Smooth muscle cell (in vitro differentiated cells): Measurements from ENCODE around the gene JAZF1. TPM values are rescaled to one million over a fixed set of nuclear protein-coding genes. Genes with fewer than 3 reads are reported as not detected.

ENCODE experiments used
- DNase-seq: peaks from one replicate; lab custom pipeline; 2025; ENCODE audit not compliant: unreplicated experiment; lab: John Stamatoyannopoulos, UW
- H2AFZ ChIP-seq: fragments of 200-600 bp; sonication (generic); 2 replicates; pipeline ENCODE4 v1.6.0; 2016; ENCODE audit warnings: antibody characterized with exemption, low read depth, mild to moderate bottlenecking
- H3F3A ChIP-seq: fragments of 200-600 bp; sonication (generic); 2 replicates; pipeline ENCODE4 v1.6.0; 2017; ENCODE audit warnings: antibody characterized with exemption, low read depth
- H3K27ac ChIP-seq: fragments of 200-600 bp; sonication (generic); 2 replicates; pipeline ENCODE4 v1.5.1; 2016; ENCODE audit warnings: low read depth, mild to moderate bottlenecking
- H3K27me3 ChIP-seq: fragments of 200-600 bp; sonication (generic); 2 replicates; pipeline ENCODE4 v1.6.1; 2016; ENCODE audit warnings: low read depth, mild to moderate bottlenecking
- H3K36me3 ChIP-seq: fragments of 200-600 bp; sonication (generic); 2 replicates; pipeline ENCODE4 v1.5.1; 2016; ENCODE audit warnings: low read depth
- H3K4me1 ChIP-seq: fragments of 200-600 bp; sonication (generic); 2 replicates; pipeline ENCODE4 v1.5.1; 2016; ENCODE audit warnings: low read depth
- H3K4me2 ChIP-seq: fragments of 200-600 bp; sonication (generic); 2 replicates; pipeline ENCODE4 v1.6.0; 2016; ENCODE audit warnings: mild to moderate bottlenecking
- H3K4me3 ChIP-seq: fragments of 200-600 bp; sonication (generic); 2 replicates; pipeline ENCODE4 v1.5.1; 2016; ENCODE audit warnings: mild to moderate bottlenecking
- H3K79me2 ChIP-seq: fragments of 200-600 bp; sonication (generic); 2 replicates; pipeline ENCODE4 v1.6.0; 2016; ENCODE audit warnings: low read depth, mild to moderate bottlenecking
- H3K9ac ChIP-seq: fragments of 200-600 bp; sonication (generic); 2 replicates; pipeline ENCODE4 v1.6.0; 2016; ENCODE audit warnings: low read depth
- H3K9me3 ChIP-seq: fragments of 200-600 bp; sonication (generic); replicated peaks from 2 replicates; pipeline ENCODE4 v1.5.1; 2016; ENCODE audit warnings: low read depth
- H4K20me1 ChIP-seq: fragments of 200-600 bp; sonication (generic); 2 replicates; pipeline ENCODE4 v1.6.0; 2016; ENCODE audit warnings: low read depth
- WGBS: methylation state at CpG from one replicate; pipeline ENCODE4 v1.1.7; 2016; ENCODE audit warnings: low lambda C conversion rate; 5-methylcytosine and 5-hydroxymethylcytosine counted together
- polyA plus RNA-seq: library from polyadenylated mRNA; unstranded; fragments of >200 nt; fragmentation: Nextera tagmentation; extraction: Ambion mirVana; gene quantifications from 2 replicates; pipeline ENCODE4 v1.2.1, GENCODE V29; 2016
- total RNA-seq: library from RNA; depleted of rRNA; stranded (reverse); fragments of >200 nt; gene quantifications from 2 replicates; pipeline ENCODE4 v1.2.3, GENCODE V29; 2014
- TF ChIP-seq, protein P1 (sequence below): fragments of 200-600 bp; sonication (generic); IDR thresholded peaks from 2 replicates; pipeline ENCODE4 v1.5.1; 2017; ENCODE audit warnings: borderline replicate concordance, mild to moderate bottlenecking, antibody characterized with exemption; ENCODE audit not compliant: insufficient read depth, poor library complexity, severe bottlenecking

The JAZF1 gene
- total and polyA plus RNA-seq, 2 experiments from 2014 or later: 17.4 to 18.0 TPM

DNA sequence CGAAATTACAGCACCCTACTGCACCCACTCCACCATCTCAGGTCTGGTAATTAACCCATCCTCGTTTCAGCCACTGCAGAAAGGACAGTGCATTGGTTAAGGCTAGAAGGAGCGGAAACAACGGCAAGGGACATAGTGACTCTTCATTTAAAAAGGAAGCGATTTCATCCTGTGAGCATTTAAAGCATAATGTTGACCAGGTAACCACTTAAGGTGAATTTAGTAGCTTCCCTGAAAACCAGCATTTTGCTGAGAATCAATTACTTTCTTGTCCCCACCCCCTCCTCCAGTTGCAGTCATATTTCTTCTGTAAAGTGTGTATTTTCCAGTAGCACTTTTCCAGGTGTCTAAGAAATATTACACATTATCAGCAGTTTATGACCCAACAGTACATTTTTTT lies 821 bp upstream of the JAZF1 start:
- Histone ChIP-seq H3F3A (peaks cover 12% of the 10 kb centered on the region), H3K4me3 (no peak overlapping the region), H3K9me3 (no peaks in the 10 kb centered on the region), H3K9ac (no peak overlapping the region), H3K36me3 (no peaks in the 10 kb centered on the region), H3K79me2 (peaks cover 20% of the 10 kb centered on the region), H4K20me1 (peaks cover 4% of the 10 kb centered on the region), H3K27ac (no peak overlapping the region), H2AFZ (no peak overlapping the region), H3K4me1 (peaks cover 12% of the 10 kb centered on the region), H3K4me2 (no peak overlapping the region), H3K27me3 (no peaks in the 10 kb centered on the region)
- no peak for DNase-seq
- whole genome bisulfite sequencing: 85% methylated on average over 5 of the region's 5 CpGs
- TF ChIP-seq, protein P1, sequence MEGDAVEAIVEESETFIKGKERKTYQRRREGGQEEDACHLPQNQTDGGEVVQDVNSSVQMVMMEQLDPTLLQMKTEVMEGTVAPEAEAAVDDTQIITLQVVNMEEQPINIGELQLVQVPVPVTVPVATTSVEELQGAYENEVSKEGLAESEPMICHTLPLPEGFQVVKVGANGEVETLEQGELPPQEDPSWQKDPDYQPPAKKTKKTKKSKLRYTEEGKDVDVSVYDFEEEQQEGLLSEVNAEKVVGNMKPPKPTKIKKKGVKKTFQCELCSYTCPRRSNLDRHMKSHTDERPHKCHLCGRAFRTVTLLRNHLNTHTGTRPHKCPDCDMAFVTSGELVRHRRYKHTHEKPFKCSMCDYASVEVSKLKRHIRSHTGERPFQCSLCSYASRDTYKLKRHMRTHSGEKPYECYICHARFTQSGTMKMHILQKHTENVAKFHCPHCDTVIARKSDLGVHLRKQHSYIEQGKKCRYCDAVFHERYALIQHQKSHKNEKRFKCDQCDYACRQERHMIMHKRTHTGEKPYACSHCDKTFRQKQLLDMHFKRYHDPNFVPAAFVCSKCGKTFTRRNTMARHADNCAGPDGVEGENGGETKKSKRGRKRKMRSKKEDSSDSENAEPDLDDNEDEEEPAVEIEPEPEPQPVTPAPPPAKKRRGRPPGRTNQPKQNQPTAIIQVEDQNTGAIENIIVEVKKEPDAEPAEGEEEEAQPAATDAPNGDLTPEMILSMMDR: no peak

DNA sequence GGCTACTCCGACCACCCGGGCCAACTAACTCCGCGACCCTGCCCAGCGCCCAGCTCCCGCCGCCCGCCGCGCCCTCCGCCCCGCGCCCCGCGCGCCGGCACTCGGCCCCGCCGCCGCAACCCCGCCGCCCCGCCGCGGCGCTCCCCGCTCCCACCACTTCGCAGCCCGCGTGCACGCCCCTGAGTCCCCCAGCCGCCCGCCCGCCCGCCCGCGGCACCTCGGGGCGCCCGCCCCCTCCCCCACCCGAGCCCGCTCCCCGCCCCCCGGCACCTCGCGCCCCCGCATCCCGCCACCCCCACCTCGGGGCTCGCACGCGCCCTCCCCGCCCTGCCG lies 598 bp downstream of the JAZF1 start:
- no peak for DNase-seq
- TF ChIP-seq, protein P1: no peak
- peak overlapping the region; percentile 94 for H3K4me3 ChIP-seq

DNA sequence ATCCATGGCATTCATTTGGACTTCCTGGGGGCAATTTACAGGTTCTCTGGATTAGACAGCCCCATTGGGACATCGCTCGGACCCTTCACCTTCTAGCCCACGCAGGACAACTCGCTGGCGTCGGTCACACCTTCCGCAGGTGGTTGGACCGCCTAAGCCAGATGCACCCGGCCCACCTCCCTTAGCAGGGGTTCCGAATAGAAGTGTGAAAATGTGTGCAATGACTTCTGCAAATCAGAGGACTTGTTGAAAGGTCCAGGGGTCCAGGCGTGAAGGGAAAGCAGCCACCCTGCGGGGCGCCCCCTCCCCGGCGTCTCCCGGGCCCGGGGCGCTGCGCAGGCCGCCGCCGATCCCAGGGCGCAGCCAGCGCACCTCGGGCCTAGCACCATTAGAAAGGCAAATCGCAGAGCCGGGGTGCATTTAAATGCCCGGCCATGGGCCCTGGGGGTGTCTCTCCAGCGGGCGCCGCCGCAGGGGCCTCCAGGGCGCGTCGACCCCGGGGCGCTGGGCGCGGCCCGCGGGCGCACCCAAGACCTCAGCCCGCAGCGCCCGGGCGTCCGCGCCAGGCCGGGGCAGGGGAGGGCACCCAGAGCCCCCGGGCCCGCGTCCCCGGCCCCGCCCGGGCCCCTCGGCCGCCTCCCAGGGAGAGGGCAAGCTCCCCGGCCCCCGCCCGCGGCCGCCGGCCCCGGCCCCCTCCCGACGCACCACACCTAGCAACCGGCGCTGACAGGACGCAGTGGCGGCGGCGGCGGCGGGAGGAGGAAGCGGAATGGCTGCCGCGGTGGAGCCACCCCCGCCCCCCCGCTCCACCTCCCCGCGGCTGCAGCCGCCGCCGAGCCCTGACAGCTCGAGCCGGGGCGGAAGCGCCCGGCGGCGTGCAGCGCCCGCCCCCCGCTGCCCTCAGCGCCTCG lies 1.2 kb downstream of the JAZF1 start:
- Histone ChIP-seq H3K4me3 (peak overlapping the region; percentile 72), H3K27ac (no peak overlapping the region), H3K4me2 (peak overlapping the region; percentile 96), H3K9ac (peak overlapping the region; percentile 50), H3K9me3 (no peaks in the 10 kb centered on the region), H2AFZ (peak overlapping the region; percentile 72), H3K4me1 (peaks cover 12% of the 10 kb centered on the region), H3K36me3 (no peaks in the 10 kb centered on the region), H4K20me1 (peaks cover 4% of the 10 kb centered on the region), H3K27me3 (no peaks in the 10 kb centered on the region), H3K79me2 (peaks cover 28% of the 10 kb centered on the region), H3F3A (peaks cover 16% of the 10 kb centered on the region)
- TF ChIP-seq, protein P1: no peak
- WGBS: 3% methylated on average over 48 of the region's 96 CpGs
- DNase-seq: peak; percentile 17

More for the DNA sequence above, 598 bp downstream of the JAZF1 start:
- H3K9me3 ChIP-seq: no peaks in the 10 kb centered on the region
- H3K4me1 ChIP-seq: peaks cover 12% of the 10 kb centered on the region
- no peak overlapping the region for H3K9ac ChIP-seq
- peak overlapping the region; percentile 84 for H2AFZ ChIP-seq
- H3K27me3 ChIP-seq: no peaks in the 10 kb centered on the region
- H3K4me2 ChIP-seq: peak overlapping the region; percentile 96
- no peaks in the 10 kb centered on the region for H3K36me3 ChIP-seq
- peaks cover 16% of the 10 kb centered on the region for H3F3A ChIP-seq
- no peak overlapping the region for H3K27ac ChIP-seq
- H4K20me1 ChIP-seq: peaks cover 4% of the 10 kb centered on the region
- WGBS: 0% methylated on average over 2 of the region's 55 CpGs
- peaks cover 27% of the 10 kb centered on the region for H3K79me2 ChIP-seq
